H1 (cell line): ENCODE results near the gene TTC38. TPM values are rescaled to one million over a fixed set of nuclear protein-coding genes. Genes with fewer than 3 reads are reported as not detected.

Source experiments
- CTCF ChIA-PET: fragments of 300-600 bp; sonication (Branson Sonifier 250); formaldehyde crosslinking; loops from one replicate; lab custom pipeline; 2021; ENCODE audit not compliant: partially characterized antibody; lab: Charles Lee
- POLR2A ChIA-PET: fragments of 300-600 bp; sonication (Branson Sonifier 250); formaldehyde crosslinking; loops from one replicate; lab custom pipeline; 2021; ENCODE audit warnings: inconsistent platforms; ENCODE audit not compliant: partially characterized antibody; lab: Charles Lee
- DNase-seq, 2 experiments: peaks; one replicate each; pipeline versions ENCODE4 v3.0.0 to v3.0.0-alpha.2; 2010 to 2022; ENCODE audit warnings: low spot score in 2 of 2, low read depth in 1 of 2, mixed read lengths in 1 of 2
- FAIRE-seq: peaks from 2 replicates; lab custom pipeline; 2011; peaks lifted over from hg19 to GRCh38; lab: Jason Lieb, UNC
- H2AFZ ChIP-seq: 2 replicates; pipeline ENCODE4 v1.8.1; 2012; ENCODE audit warnings: low read length, inconsistent platforms
- H2AK5ac ChIP-seq: 2 replicates; pipeline ENCODE4 v1.6.1; 2013; ENCODE audit warnings: low read depth, low read length
- H2BK120ac ChIP-seq: replicated peaks from 2 replicates; pipeline ENCODE3; 2013; ENCODE audit warnings: low read depth, low read length, inconsistent platforms
- H2BK12ac ChIP-seq: 2 replicates; pipeline ENCODE4 v1.6.1; 2013; ENCODE audit warnings: low read depth, low read length
- H2BK15ac ChIP-seq: 2 replicates; pipeline ENCODE4 v1.6.1; 2013; ENCODE audit warnings: low read length
- H2BK20ac ChIP-seq: 2 replicates; pipeline ENCODE4 v1.6.1; 2013; ENCODE audit warnings: low read length
- H2BK5ac ChIP-seq: 2 replicates; pipeline ENCODE4 v1.6.1; 2013; ENCODE audit warnings: low read depth, low read length
- H3K14ac ChIP-seq: 2 replicates; pipeline ENCODE4 v1.6.1; 2013; ENCODE audit warnings: inconsistent platforms; ENCODE audit not compliant: insufficient read length
- H3K18ac ChIP-seq: 2 replicates; pipeline ENCODE4 v1.6.1; 2013; ENCODE audit warnings: low read length; ENCODE audit errors: extremely low read depth
- H3K23ac ChIP-seq: 2 replicates; pipeline ENCODE4 v1.6.1; 2013; ENCODE audit warnings: inconsistent platforms; ENCODE audit not compliant: insufficient read length
- H3K23me2 ChIP-seq: 2 replicates; pipeline ENCODE4 v1.6.1; 2013; ENCODE audit warnings: low read depth, low read length
- H3K27ac ChIP-seq: 2 replicates; pipeline ENCODE4 v1.6.1; 2011; ENCODE audit warnings: low read depth, low read length, inconsistent platforms
- H3K27me3 ChIP-seq, 4 experiments: replicated peaks in 1 of 4; 1 replicate in 1 of 4; 2 replicates in 3 of 4; pipeline versions ENCODE4 v1.6.1 to v1.8.1; 2011 to 2013; ENCODE audit warnings: low read length in 3 of 4, mild to moderate bottlenecking in 3 of 4, inconsistent platforms in 2 of 4, mixed read lengths in 2 of 4, moderate library complexity in 1 of 4; ENCODE audit not compliant: control insufficient read depth in 3 of 4, insufficient read depth in 3 of 4; ENCODE audit errors: extremely low read depth in 1 of 4
- H3K36me3 ChIP-seq, 4 experiments: 2 replicates each; pipeline versions ENCODE4 v1.6.1 to v1.8.1; 2011 to 2013; ENCODE audit warnings: mild to moderate bottlenecking in 4 of 4, low read length in 3 of 4, moderate library complexity in 2 of 4, control low read depth in 1 of 4, inconsistent platforms in 1 of 4; ENCODE audit not compliant: insufficient read depth in 4 of 4, control insufficient read depth in 2 of 4
- H3K4ac ChIP-seq: replicated peaks from 2 replicates; pipeline ENCODE3; 2013; ENCODE audit warnings: low read length, low read depth, mixed read lengths, inconsistent platforms; ENCODE audit not compliant: insufficient read length
- H3K4me1 ChIP-seq, 4 experiments: replicated peaks in 1 of 4; 1 replicate in 1 of 4; 2 replicates in 3 of 4; pipeline versions ENCODE4 v1.6.1 to v1.8.1; 2011 to 2013; ENCODE audit warnings: low read length in 3 of 4, inconsistent platforms in 2 of 4, mixed read lengths in 1 of 4; ENCODE audit not compliant: insufficient read depth in 4 of 4, control insufficient read depth in 3 of 4
- H3K4me2 ChIP-seq, 2 experiments: 2 replicates each; pipeline versions ENCODE4 v1.6.1 to v1.8.1; 2011 to 2013; ENCODE audit warnings: low read depth in 2 of 2, low read length in 2 of 2, control low read depth in 1 of 2, inconsistent platforms in 1 of 2, mild to moderate bottlenecking in 1 of 2; ENCODE audit not compliant: insufficient read depth in 1 of 2
- H3K4me3 ChIP-seq, 4 experiments: fragments of 200-600, 300-600 bp in 1 of 4; sonication (generic), shearing (Covaris generic), sonication (Bioruptor Twin) in 1 of 4; 2 replicates each; pipeline versions ENCODE4 v1.5.1 to v1.8.1; 2011 to 2016; ENCODE audit warnings: low read length in 4 of 4, low read depth in 3 of 4, control low read depth in 2 of 4, inconsistent platforms in 2 of 4, mild to moderate bottlenecking in 2 of 4, mixed read lengths in 1 of 4, moderate library complexity in 1 of 4; ENCODE audit not compliant: insufficient read depth in 2 of 4; ENCODE audit errors: extremely low read depth in 1 of 4
- H3K56ac ChIP-seq: replicated peaks from 2 replicates; pipeline ENCODE3; 2013; ENCODE audit warnings: low read depth, mild to moderate bottlenecking, mixed read lengths, low read length, inconsistent platforms; ENCODE audit not compliant: insufficient read length
- H3K79me1 ChIP-seq: 2 replicates; pipeline ENCODE4 v1.6.1; 2013; ENCODE audit warnings: low read depth, low read length, control low read depth
- H3K79me2 ChIP-seq, 2 experiments: 2 replicates each; pipeline versions ENCODE4 v1.6.1 to v1.8.1; 2012 to 2013; ENCODE audit warnings: low read length in 2 of 2, mild to moderate bottlenecking in 2 of 2, inconsistent platforms in 1 of 2; ENCODE audit not compliant: insufficient read depth in 2 of 2, control insufficient read depth in 1 of 2
- H3K9ac ChIP-seq, 4 experiments: replicated peaks in 1 of 4; 1 replicate in 1 of 4; 2 replicates in 3 of 4; pipeline versions ENCODE4 v1.6.1 to v1.8.1; 2011 to 2013; ENCODE audit warnings: low read depth in 3 of 4, low read length in 3 of 4, control low read depth in 2 of 4, mild to moderate bottlenecking in 2 of 4, moderate library complexity in 2 of 4, inconsistent platforms in 1 of 4; ENCODE audit errors: extremely low read depth in 1 of 4
- H3K9me3 ChIP-seq, 2 experiments: 2 replicates each; pipeline versions ENCODE4 v1.6.1 to v1.8.1; 2012 to 2013; ENCODE audit warnings: mild to moderate bottlenecking in 2 of 2, moderate library complexity in 2 of 2, control low read depth in 1 of 2, inconsistent platforms in 1 of 2, low read depth in 1 of 2, low read length in 1 of 2, mixed read lengths in 1 of 2; ENCODE audit not compliant: insufficient read depth in 2 of 2
- H4K20me1 ChIP-seq, 2 experiments: replicated peaks in 1 of 2; 2 replicates each; pipeline versions ENCODE3 to v1.8.1; 2011 to 2013; ENCODE audit warnings: inconsistent platforms in 2 of 2, low read length in 2 of 2, mild to moderate bottlenecking in 1 of 2; ENCODE audit not compliant: insufficient read depth in 2 of 2, control insufficient read depth in 1 of 2
- H4K5ac ChIP-seq: 2 replicates; pipeline ENCODE4 v1.6.1; 2013; ENCODE audit warnings: low read length, low read depth, mixed read lengths, inconsistent platforms; ENCODE audit not compliant: insufficient read length
- H4K8ac ChIP-seq: 2 replicates; pipeline ENCODE4 v1.8.0; 2013; ENCODE audit warnings: mild to moderate bottlenecking, moderate library complexity, low read length, inconsistent platforms; ENCODE audit not compliant: insufficient read depth; ENCODE audit errors: extremely low read depth
- H4K91ac ChIP-seq: replicated peaks from 2 replicates; pipeline ENCODE3; 2013; ENCODE audit warnings: low read length, mixed read lengths, inconsistent platforms; ENCODE audit not compliant: insufficient read length
- CHD1 ChIP-seq: IDR thresholded peaks from 2 replicates; pipeline ENCODE4 v1.6.1; 2012; ENCODE audit warnings: low read depth, low read length, improper control_type of control experiment
- EGR1 ChIP-seq: IDR thresholded peaks from 2 replicates; pipeline ENCODE4 v1.6.1; 2011; ENCODE audit warnings: low read depth, low read length, borderline replicate concordance
- EZH2 ChIP-seq: fragments of 200-600 bp; sonication (generic); IDR thresholded peaks from 2 replicates; pipeline ENCODE4 v1.7.1; 2012; ENCODE audit warnings: low read depth, mild to moderate bottlenecking, moderate library complexity, low read length, inconsistent platforms; ENCODE audit not compliant: severe bottlenecking
- NRF1 ChIP-seq: IDR thresholded peaks from 2 replicates; pipeline ENCODE4 v1.6.1; 2011; ENCODE audit warnings: mild to moderate bottlenecking, low read depth, low read length, improper control_type of control experiment
- POLR2AphosphoS5 ChIP-seq: IDR thresholded peaks from 2 replicates; pipeline ENCODE4 v1.6.1; 2011; ENCODE audit warnings: low read depth, low read length
- RAD21 ChIP-seq, 2 experiments: IDR thresholded peaks in 1 of 2; conservative IDR thresholded peaks in 1 of 2; 2 replicates each; pipeline ENCODE4 v1.6.1; 2011; ENCODE audit warnings: low read depth in 2 of 2, low read length in 2 of 2, improper control_type of control experiment in 1 of 2, inconsistent platforms in 1 of 2, mild to moderate bottlenecking in 1 of 2, moderate library complexity in 1 of 2
- RNF2 ChIP-seq: fragments of 200-900, 300-1000 bp; sonication (generic); IDR thresholded peaks from 2 replicates; pipeline ENCODE4 v1.7.1; 2016; ENCODE audit warnings: borderline replicate concordance, low read depth, mild to moderate bottlenecking, antibody characterized with exemption, low read length; ENCODE audit not compliant: poor library complexity, severe bottlenecking; ENCODE audit errors: missing control alignments
- TAF1 ChIP-seq: IDR thresholded peaks from 2 replicates; pipeline ENCODE4 v1.6.1; 2011; ENCODE audit warnings: mild to moderate bottlenecking, low read depth, low read length
- TBP ChIP-seq: IDR thresholded peaks from 2 replicates; pipeline ENCODE4 v1.6.1; 2011; ENCODE audit warnings: low read depth, low read length, improper control_type of control experiment
- TCF12 ChIP-seq: IDR thresholded peaks from 2 replicates; pipeline ENCODE4 v1.6.1; 2011; ENCODE audit warnings: low read depth, mild to moderate bottlenecking, low read length
- YY1 ChIP-seq: IDR thresholded peaks from 2 replicates; pipeline ENCODE4 v1.6.1; 2011; ENCODE audit warnings: low read depth, mild to moderate bottlenecking, low read length
- WGBS, 2 experiments: shearing (Covaris generic) in 1 of 2; methylation state at CpG; one replicate each; pipeline versions ENCODE4 v1.1.6 to v1.1.7; 2013 to 2015; ENCODE audit warnings: low lambda C conversion rate in 2 of 2, mixed read lengths in 2 of 2, inconsistent platforms in 1 of 2, low coverage in 1 of 2, missing lambda C conversion rate in 1 of 2; ENCODE audit not compliant: insufficient replicate concordance in 2 of 2, insufficient coverage in 1 of 2, insufficient read length in 1 of 2; ENCODE audit errors: extremely low coverage in 1 of 2, missing lambda C conversion rate in 1 of 2; 5-methylcytosine and 5-hydroxymethylcytosine counted together
- polyA plus RNA-seq, 7 experiments: library from polyadenylated mRNA; depleted of rRNA in 3 of 7; stranded (reverse) in 5 of 7; unstranded in 2 of 7; fragments of >200 nt in 5 of 7; fragments of 200-250 nt in 2 of 7; gene quantifications; 1 replicate in 5 of 7; 2 replicates in 1 of 7; 4 replicates in 1 of 7; pipeline versions ENCODE4 v1.2.1 to v1.2.3, GENCODE V29; 2011 to 2013; ENCODE audit warnings: missing spikeins in 2 of 7, mixed read lengths in 2 of 7
- total RNA-seq: library from RNA; stranded (reverse); fragmentation: NEBNext Ultra II Directional; extraction: Animal tissue kit (Norgen Biotek cat#: 25700); gene quantifications from 2 replicates; pipeline ENCODE4 v1.2.1, GENCODE V29; 2021
- TF ChIP-seq, protein P1 (sequence below): IDR thresholded peaks from 2 replicates; pipeline ENCODE4 v1.6.1; 2012; ENCODE audit warnings: inconsistent platforms

Gene TTC38
- total and polyA plus RNA-seq, 2 of the 8 experiments (the other 6 are each of a cell fraction or from before 2014, with no cell fraction given): 25.3 to 34.8 TPM

DNA sequence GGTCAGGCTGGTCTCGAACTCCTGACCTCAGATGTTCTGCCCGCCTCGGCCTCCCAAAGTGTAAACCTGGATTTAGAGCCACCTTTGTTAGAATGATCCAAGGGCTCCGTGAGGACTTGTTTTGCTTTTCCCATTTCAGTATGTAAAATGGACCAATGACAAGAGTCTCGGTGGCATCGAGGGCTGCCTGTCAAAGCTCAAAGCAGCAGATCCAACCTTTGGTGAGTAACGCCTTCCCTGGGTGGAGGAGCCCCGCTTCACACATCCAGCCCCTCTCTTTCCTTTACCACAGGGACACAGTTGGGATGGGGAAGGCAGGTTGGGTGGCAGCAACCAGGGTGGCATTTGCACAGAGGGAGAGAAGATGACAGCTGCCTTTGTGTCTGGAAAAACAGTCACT is 4.4 kb downstream of the TTC38 start:
- H2BK20ac ChIP-seq: no peak overlapping the region
- H3K23me2 ChIP-seq: peaks cover 3% of the 10 kb centered on the region; the same call in 1 of the 2 replicates
- H2BK15ac ChIP-seq: no peak overlapping the region
- no peak overlapping the region for H3K4ac ChIP-seq
- no peak overlapping the region for H3K14ac ChIP-seq
- H2AK5ac ChIP-seq: no peak overlapping the region
- TF ChIP-seq CHD1 (no peak), POLR2AphosphoS5 (no peak), YY1 (no peak), EZH2 (no peak), RNF2 (no peak), EGR1 (no peak), RAD21 (IDR thresholded peaks at IDR 0.05 in 1 of 2, conservative IDR thresholded peaks at IDR 0.05 in 1 of 2; ENCODE audit: low read depth in 2 of 2, low read length in 2 of 2) (no peak), TCF12 (no peak), TBP (no peak), NRF1 (no peak), TAF1 (no peak)
- TF ChIP-seq, protein P1, sequence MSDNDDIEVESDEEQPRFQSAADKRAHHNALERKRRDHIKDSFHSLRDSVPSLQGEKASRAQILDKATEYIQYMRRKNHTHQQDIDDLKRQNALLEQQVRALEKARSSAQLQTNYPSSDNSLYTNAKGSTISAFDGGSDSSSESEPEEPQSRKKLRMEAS: no peak
- H3K36me3 ChIP-seq: peaks cover 4 to 16% (median 10%) of the 10 kb centered on the region in 4 experiments; a peak in 4 of 8 replicates
- no peak overlapping the region for H2BK5ac ChIP-seq
- no peak for FAIRE-seq
- no peak overlapping the region for H4K91ac ChIP-seq
- no peak overlapping the region for H3K27ac ChIP-seq
- peaks cover 3% of the 10 kb centered on the region; the same call in 1 of the 2 replicates for H3K79me1 ChIP-seq
- H3K18ac ChIP-seq: no peak overlapping the region
- H2AFZ ChIP-seq: no peak overlapping the region
- no peak overlapping the region for H2BK12ac ChIP-seq
- H4K8ac ChIP-seq: no peak overlapping the region
- no peak overlapping the region for H4K5ac ChIP-seq
- CTCF ChIA-PET: no interaction called here
- H3K9me3 ChIP-seq: no peaks in the 10 kb centered on the region
- no peaks in the 10 kb centered on the region; a peak in 1 of 7 replicates for H3K4me1 ChIP-seq
- no peak overlapping the region for H3K23ac ChIP-seq
- 96% methylated on average over 7 of the region's 8 CpGs; no CpG with 5 or more reads in 1 of the 2 experiments for WGBS, 2 experiments
- H3K27me3 ChIP-seq: no peaks in the 10 kb centered on the region
- no peak overlapping the region for H3K4me2 ChIP-seq
- POLR2A ChIA-PET: no interaction called here
- H3K4me3 ChIP-seq: no peak overlapping the region
- peaks cover 0 to 5% of the 10 kb centered on the region in 2 experiments for H4K20me1 ChIP-seq
- no peak overlapping the region for H3K9ac ChIP-seq
- H2BK120ac ChIP-seq: no peak overlapping the region
- no peak overlapping the region for H3K56ac ChIP-seq
- no peaks in the 10 kb centered on the region for H3K79me2 ChIP-seq
- no peak for DNase-seq
